Activated CD4-positive, alpha-beta memory T cell treated with anti-CD3 and anti-CD28 coated beads, Interleukin-2, amount 10 ng/mL, durations not matched to agents 7 days and 5 days (primary cell): ENCODE measurements around the gene PLA2G15. TPM values are rescaled to one million over a fixed set of nuclear protein-coding genes. Genes with fewer than 3 reads are reported as not detected.

Source experiments
- CTCF ChIA-PET: fragments of 350-600 bp; sonication (Branson Sonifier 250); formaldehyde crosslinking; loops from one replicate; lab custom pipeline; 2021; ENCODE audit warnings: antibody characterized with exemption, inconsistent platforms; lab: Charles Lee
- POLR2A ChIA-PET: fragments of 350-600 bp; sonication (Branson Sonifier 250); formaldehyde crosslinking; loops from one replicate; lab custom pipeline; 2021; ENCODE audit warnings: antibody characterized with exemption; lab: Charles Lee
- DNase-seq: peaks from one replicate; pipeline ENCODE4 v3.0.0-alpha.2; 2020
- H3K27ac Mint-ChIP-seq: one replicate; pipeline ENCODE4 v1.8.0; 2021; ENCODE audit warnings: mild to moderate bottlenecking, mixed read lengths
- H3K27me3 Mint-ChIP-seq: one replicate; pipeline ENCODE4 v1.8.0; 2021; ENCODE audit warnings: mixed read lengths
- H3K36me3 Mint-ChIP-seq: one replicate; pipeline ENCODE4 v1.8.0; 2021; ENCODE audit warnings: low read depth, mixed read lengths
- H3K4me1 Mint-ChIP-seq: one replicate; pipeline ENCODE4 v1.8.0; 2021; ENCODE audit warnings: mixed read lengths
- H3K4me3 Mint-ChIP-seq: one replicate; pipeline ENCODE4 v1.8.0; 2021; ENCODE audit warnings: mild to moderate bottlenecking, mixed read lengths
- H3K9me3 Mint-ChIP-seq: one replicate; pipeline ENCODE4 v1.8.0; 2021; ENCODE audit warnings: mixed read lengths
- total RNA-seq, 2 experiments: library from RNA; stranded (reverse); gene quantifications; one replicate each; pipeline ENCODE4 v1.2.3, GENCODE V29; 2021

Gene PLA2G15
- total RNA-seq, 2 experiments from 2014 or later = 7.4 to 7.5 TPM

DNA sequence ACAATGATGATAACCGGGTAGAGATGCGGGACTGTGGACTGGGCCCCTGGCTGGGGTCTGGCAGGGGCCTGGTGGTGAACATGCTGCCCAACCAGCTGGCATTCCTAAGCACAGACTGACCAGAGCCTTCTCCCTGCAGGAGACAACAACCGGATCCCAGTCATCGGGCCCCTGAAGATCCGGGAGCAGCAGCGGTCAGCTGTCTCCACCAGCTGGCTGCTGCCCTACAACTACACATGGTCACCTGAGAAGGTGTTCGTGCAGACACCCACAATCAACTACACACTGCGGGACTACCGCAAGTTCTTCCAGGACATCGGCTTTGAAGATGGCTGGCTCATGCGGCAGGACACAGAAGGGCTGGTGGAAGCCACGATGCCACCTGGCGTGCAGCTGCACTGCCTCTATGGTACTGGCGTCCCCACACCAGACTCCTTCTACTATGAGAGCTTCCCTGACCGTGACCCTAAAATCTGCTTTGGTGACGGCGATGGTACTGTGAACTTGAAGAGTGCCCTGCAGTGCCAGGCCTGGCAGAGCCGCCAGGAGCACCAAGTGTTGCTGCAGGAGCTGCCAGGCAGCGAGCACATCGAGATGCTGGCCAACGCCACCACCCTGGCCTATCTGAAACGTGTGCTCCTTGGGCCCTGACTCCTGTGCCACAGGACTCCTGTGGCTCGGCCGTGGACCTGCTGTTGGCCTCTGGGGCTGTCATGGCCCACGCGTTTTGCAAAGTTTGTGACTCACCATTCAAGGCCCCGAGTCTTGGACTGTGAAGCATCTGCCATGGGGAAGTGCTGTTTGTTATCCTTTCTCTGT, 14.0 kb downstream of the PLA2G15 start:
- peaks cover 3% of the 10 kb centered on the region for H3K36me3 Mint-ChIP-seq
- peaks cover 17% of the 10 kb centered on the region for H3K4me1 Mint-ChIP-seq
- POLR2A ChIA-PET = interaction anchor here (0.9 to 2.2 kb wide), 4 partner anchors 7 to 68 kb away, joined by 3 to 7 read pairs (median 4); partner anchors contain the start of genes PLA2G15, PRMT7 and SLC7A6OS
- H3K4me3 Mint-ChIP-seq = no peak overlapping the region
- CTCF ChIA-PET = interaction anchor here (0.6 to 7.5 kb wide), 7 partner anchors 15 to 1989 kb away, joined by 3 to 285 read pairs (median 8); no protein-coding TSS in a partner anchor
- no peaks in the 10 kb centered on the region for H3K9me3 Mint-ChIP-seq
- DNase-seq = no peak
- H3K27ac Mint-ChIP-seq = no peak overlapping the region
- H3K27me3 Mint-ChIP-seq = no peaks in the 10 kb centered on the region

- no peaks in the 10 kb centered on the region for H3K9me3 Mint-ChIP-seq
- H3K4me1 Mint-ChIP-seq = peaks cover 43% of the 10 kb centered on the region
- POLR2A ChIA-PET = interaction anchor here (0.7 to 5.0 kb wide), 26 partner anchors 9 to 596 kb away, joined by 3 to 64 read pairs (median 5); partner anchors contain the start of genes NFATC3, PLA2G15, PRMT7 and SLC7A6OS
- peak overlapping the region; percentile 93 for H3K27ac Mint-ChIP-seq
- H3K27me3 Mint-ChIP-seq = no peaks in the 10 kb centered on the region
- no peak for DNase-seq
- CTCF ChIA-PET = interaction anchor here (0.5 to 7.5 kb wide), 26 partner anchors 9 to 925 kb away, joined by 3 to 285 read pairs (median 8); partner anchors contain the start of genes ESRP2, PLA2G15, PRMT7 and SLC7A6OS
- H3K4me3 Mint-ChIP-seq = peak overlapping the region; percentile 86
- peaks cover 22% of the 10 kb centered on the region for H3K36me3 Mint-ChIP-seq
Observed at GRCh38 chr16:68263559-68264127, 18.5 kb downstream of the PLA2G15 start.

- Mint-ChIP-seq H3K36me3 (peaks cover 27% of the 10 kb centered on the region), H3K9me3 (no peaks in the 10 kb centered on the region), H3K27ac (peak within 1 kb of the TSS; percentile 93), H3K27me3 (no peaks in the 10 kb centered on the region), H3K4me3 (peak within 1 kb of the TSS; percentile 98), H3K4me1 (peaks cover 48% of the 10 kb centered on the region)
- peak; percentile 87 for DNase-seq
- POLR2A ChIA-PET = interaction anchor here (0.7 to 5.0 kb wide), 26 partner anchors 8 to 596 kb away, joined by 3 to 64 read pairs (median 5); partner anchors contain the start of genes NFATC3, PLA2G15, PRMT7 and SLC7A6OS
- CTCF ChIA-PET = interaction anchor here (0.5 to 7.5 kb wide), 29 partner anchors 9 to 924 kb away, joined by 3 to 285 read pairs (median 5); partner anchors contain the start of genes ESRP2, PLA2G15, PRMT7 and SLC7A6OS
Observed at GRCh38 chr16:68264128-68265077, 19.2 kb downstream of the PLA2G15 start, which contains the start of gene SLC7A6. Gene SLC7A6, plus strand, starts transcription at chr16:68264526. Its CDS starts 10,201 bp downstream, at chr16:68274727.

DNA sequence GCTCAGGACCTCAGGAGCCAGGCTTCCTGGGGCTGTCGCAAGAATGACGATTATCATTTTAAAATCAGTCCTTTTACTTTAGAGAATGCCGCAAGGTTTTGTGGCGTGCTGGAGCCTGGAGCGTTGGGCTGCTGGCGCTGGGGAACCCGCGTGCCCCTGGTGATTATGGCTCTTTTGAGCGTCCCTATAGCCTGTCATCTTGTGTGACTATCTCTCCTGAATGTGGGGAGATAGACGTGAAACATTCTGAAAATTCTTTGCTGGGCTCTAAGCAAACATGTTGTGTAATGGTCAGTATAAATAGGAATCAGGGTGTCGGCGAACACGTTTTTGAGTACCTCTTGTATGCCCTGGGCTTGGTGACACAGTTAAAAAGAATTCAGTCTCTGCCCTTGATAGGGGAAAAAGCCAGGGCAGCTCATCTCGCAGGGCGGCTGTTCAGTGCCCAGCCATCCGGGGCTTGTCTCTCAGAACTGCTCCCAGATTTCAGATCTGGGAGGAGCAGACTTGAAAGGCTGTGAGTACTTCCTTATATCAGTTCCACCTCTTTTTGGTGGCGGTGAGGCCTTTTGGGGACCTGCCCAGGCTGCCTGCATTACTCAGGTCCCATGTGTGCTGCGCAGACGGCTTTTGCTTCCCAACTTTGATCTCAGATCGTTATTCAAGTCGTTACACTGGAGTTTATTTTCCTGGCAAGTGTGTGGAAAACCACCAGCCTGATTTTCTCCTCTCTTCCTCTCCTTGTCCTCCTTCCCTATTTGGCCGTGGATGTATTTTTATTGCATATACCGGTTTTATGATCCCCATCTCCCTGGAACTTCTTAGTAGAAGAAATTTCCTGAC, 20.1 kb downstream of the PLA2G15 start:
- H3K27me3 Mint-ChIP-seq = no peaks in the 10 kb centered on the region
- ChIA-PET POLR2A (interaction anchor here (3.4 to 5.0 kb wide), 3 partner anchors 17 to 46 kb away, joined by 58 to 64 read pairs (median 59); partner anchors contain the start of genes PRMT7 and SLC7A6OS), CTCF (interaction anchor here (1.3 to 7.5 kb wide), 6 partner anchors 11 to 265 kb away, joined by 4 to 285 read pairs (median 108); partner anchors contain the start of genes PRMT7 and SLC7A6OS)
- no peaks in the 10 kb centered on the region for H3K9me3 Mint-ChIP-seq
- peak; percentile 48 for DNase-seq
- peak overlapping the region; percentile 91 for H3K27ac Mint-ChIP-seq
- H3K4me1 Mint-ChIP-seq = peaks cover 56% of the 10 kb centered on the region
- H3K4me3 Mint-ChIP-seq = peak overlapping the region; percentile 98
- H3K36me3 Mint-ChIP-seq = peaks cover 30% of the 10 kb centered on the region

GRCh38 chr16:68267612-68268405, 22.6 kb downstream of the PLA2G15 start:
- Mint-ChIP-seq H3K27ac (peak overlapping the region; percentile 53), H3K4me3 (no peak overlapping the region), H3K27me3 (no peaks in the 10 kb centered on the region), H3K36me3 (peaks cover 45% of the 10 kb centered on the region), H3K4me1 (peaks cover 72% of the 10 kb centered on the region), H3K9me3 (no peaks in the 10 kb centered on the region)
- POLR2A ChIA-PET = interaction anchor here (0.8 to 1.5 kb wide), 4 partner anchors 10 to 43 kb away, joined by 3 to 5 read pairs (median 4); partner anchors contain the start of genes PRMT7 and SLC7A6OS
- DNase-seq = no peak
- CTCF ChIA-PET = no interaction called here

GRCh38 chr16:68269793-68270192, 24.6 kb downstream of the PLA2G15 start:
- no peak overlapping the region for H3K4me3 Mint-ChIP-seq
- peaks cover 60% of the 10 kb centered on the region for H3K36me3 Mint-ChIP-seq

GRCh38 chr16:68270353-68270752, 25.2 kb downstream of the PLA2G15 start:
- Mint-ChIP-seq H3K4me1 (peaks cover 84% of the 10 kb centered on the region), H3K27me3 (no peaks in the 10 kb centered on the region), H3K4me3 (no peak overlapping the region), H3K27ac (peak overlapping the region; percentile 56), H3K36me3 (peaks cover 63% of the 10 kb centered on the region), H3K9me3 (no peaks in the 10 kb centered on the region)
- no peak for DNase-seq
- CTCF ChIA-PET = interaction anchor here (1.0 to 6.9 kb wide), 4 partner anchors 8 to 58 kb away, joined by 4 to 46 read pairs (median 6); no protein-coding TSS in a partner anchor
- POLR2A ChIA-PET = interaction anchor here (1.0 to 1.6 kb wide), 3 partner anchors 11 to 40 kb away, joined by 3 to 5 read pairs (median 3); partner anchors contain the start of genes PLA2G15, PRMT7 and SLC7A6OS

More at GRCh38 chr16:68269793-68270192, 24.6 kb downstream of the PLA2G15 start:
- peak overlapping the region; percentile 10 for H3K27ac Mint-ChIP-seq
- CTCF ChIA-PET = interaction anchor here (1.0 to 6.9 kb wide), 4 partner anchors 8 to 59 kb away, joined by 4 to 46 read pairs (median 6); no protein-coding TSS in a partner anchor
- POLR2A ChIA-PET = interaction anchor here (0.7 to 1.6 kb wide), 3 partner anchors 20 to 41 kb away, joined by 3 to 5 read pairs (median 3); partner anchors contain the start of genes PLA2G15, PRMT7 and SLC7A6OS
- H3K4me1 Mint-ChIP-seq = peaks cover 82% of the 10 kb centered on the region
- no peaks in the 10 kb centered on the region for H3K9me3 Mint-ChIP-seq
- H3K27me3 Mint-ChIP-seq = no peaks in the 10 kb centered on the region
- no peak for DNase-seq

GRCh38 chr16:68272507-68273209, 27.5 kb downstream of the PLA2G15 start:
- POLR2A ChIA-PET = interaction anchor here (1.1 to 2.2 kb wide), 7 partner anchors 9 to 38 kb away, joined by 4 to 28 read pairs (median 9); partner anchors contain the start of genes PRMT7, SLC7A6 and SLC7A6OS
- peak; percentile 36 for DNase-seq
- no peak overlapping the region for H3K4me3 Mint-ChIP-seq

GRCh38 chr16:68273459-68273858, 28.3 kb downstream of the PLA2G15 start:
- Mint-ChIP-seq H3K4me3 (no peak overlapping the region), H3K9me3 (no peaks in the 10 kb centered on the region), H3K36me3 (peaks cover 55% of the 10 kb centered on the region), H3K27me3 (no peaks in the 10 kb centered on the region), H3K4me1 (peaks cover 75% of the 10 kb centered on the region), H3K27ac (peak overlapping the region; percentile 91)
- ChIA-PET CTCF (interaction anchor here (1.1 to 9.5 kb wide), 4 partner anchors 10 to 54 kb away, joined by 3 to 96 read pairs (median 27); partner anchors contain the start of gene SLC7A6), POLR2A (interaction anchor here (1.1 to 2.2 kb wide), 9 partner anchors 10 to 37 kb away, joined by 4 to 28 read pairs (median 8); partner anchors contain the start of genes PRMT7, SLC7A6 and SLC7A6OS)
- no peak for DNase-seq

More at GRCh38 chr16:68272507-68273209, 27.5 kb downstream of the PLA2G15 start:
- H3K4me1 Mint-ChIP-seq = peaks cover 83% of the 10 kb centered on the region
- H3K27me3 Mint-ChIP-seq = no peaks in the 10 kb centered on the region
- CTCF ChIA-PET = interaction anchor here (0.8 to 9.5 kb wide), 5 partner anchors 10 to 55 kb away, joined by 3 to 96 read pairs (median 8); partner anchors contain the start of gene SLC7A6
- peak overlapping the region; percentile 91 for H3K27ac Mint-ChIP-seq
- no peaks in the 10 kb centered on the region for H3K9me3 Mint-ChIP-seq
- peaks cover 61% of the 10 kb centered on the region for H3K36me3 Mint-ChIP-seq
